ENCODE results near the gene GAB2. TPM values are rescaled to one million over a fixed set of nuclear protein-coding genes. Genes with fewer than 3 reads are reported as not detected.
"Not testable (repeated sequence)": the region's sequence is repeated elsewhere in the genome, so short reads cannot be mapped to it uniquely, and the experiment has no call there.

Gene GAB2
- total RNA-seq, 1 donor from 2014 or later: 6.6 TPM

- Histone ChIP-seq H3K27me3 (ENCODE audit: control insufficient read depth, insufficient read depth, low read length) (no peaks in the 10 kb centered on the region), H3K4me3 (ENCODE audit: low read depth, low read length) (no peak overlapping the region), H3K36me3 (ENCODE audit: control insufficient read depth, insufficient read depth, low read length) (no peaks in the 10 kb centered on the region)
- no peak for FAIRE-seq
- no peak for TF ChIP-seq CTCF (IDR thresholded peaks at IDR 0.05; ENCODE audit: insufficient read depth, low read length, severe bottlenecking)
- DNase-seq (ENCODE audit: low read depth): no peak
Observed at GRCh38 chr11:78300108-78300839, 117.3 kb downstream of the GAB2 start.

GRCh38 chr11:78299000-78299710 is 118.5 kb downstream of the GAB2 start:
- no peaks in the 10 kb centered on the region for H3K36me3 ChIP-seq (ENCODE audit: control insufficient read depth, insufficient read depth, low read length)
- no peak overlapping the region for H3K4me3 ChIP-seq (ENCODE audit: low read depth, low read length)
- FAIRE-seq (no peak), DNase-seq (ENCODE audit: low read depth) (no peak)
- no peak for TF ChIP-seq CTCF (IDR thresholded peaks at IDR 0.05; ENCODE audit: insufficient read depth, low read length, severe bottlenecking)
- no peaks in the 10 kb centered on the region for H3K27me3 ChIP-seq (ENCODE audit: control insufficient read depth, insufficient read depth, low read length)

GRCh38 chr11:78298291-78298771 is 119.3 kb downstream of the GAB2 start:
- no peak overlapping the region for H3K4me3 ChIP-seq (ENCODE audit: low read depth, low read length)
- no peaks in the 10 kb centered on the region for H3K27me3 ChIP-seq (ENCODE audit: control insufficient read depth, insufficient read depth, low read length)
- no peak for TF ChIP-seq CTCF (IDR thresholded peaks at IDR 0.05; ENCODE audit: insufficient read depth, low read length, severe bottlenecking)
- H3K36me3 ChIP-seq (ENCODE audit: control insufficient read depth, insufficient read depth, low read length): no peaks in the 10 kb centered on the region
- FAIRE-seq (no peak), DNase-seq (ENCODE audit: low read depth) (no peak)

- no peak overlapping the region for H3K4me3 ChIP-seq (ENCODE audit: low read depth, low read length)
- FAIRE-seq (no peak), DNase-seq (ENCODE audit: low read depth) (no peak)
- no peaks in the 10 kb centered on the region for H3K36me3 ChIP-seq (ENCODE audit: control insufficient read depth, insufficient read depth, low read length)
- TF ChIP-seq CTCF (IDR thresholded peaks at IDR 0.05; ENCODE audit: insufficient read depth, low read length, severe bottlenecking): no peak
- H3K27me3 ChIP-seq (ENCODE audit: control insufficient read depth, insufficient read depth, low read length): no peaks in the 10 kb centered on the region
Observed at GRCh38 chr11:78295991-78296930, 121.4 kb downstream of the GAB2 start.

- DNase-seq (ENCODE audit: low read depth) (peak; percentile 65), FAIRE-seq (no peak)
- H3K36me3 ChIP-seq (ENCODE audit: control insufficient read depth, insufficient read depth, low read length): no peaks in the 10 kb centered on the region
- no peak overlapping the region for H3K4me3 ChIP-seq (ENCODE audit: low read depth, low read length)
- no peaks in the 10 kb centered on the region for H3K27me3 ChIP-seq (ENCODE audit: control insufficient read depth, insufficient read depth, low read length)
- no peak for TF ChIP-seq CTCF (IDR thresholded peaks at IDR 0.05; ENCODE audit: insufficient read depth, low read length, severe bottlenecking)
Observed at GRCh38 chr11:78295347-78295746, 122.3 kb downstream of the GAB2 start.

GRCh38 chr11:78294100-78294499 is 123.5 kb downstream of the GAB2 start:
- not testable (repeated sequence) for H3K27me3 ChIP-seq (ENCODE audit: control insufficient read depth, insufficient read depth, low read length); DNase-seq (ENCODE audit: low read depth); FAIRE-seq; H3K4me3 ChIP-seq (ENCODE audit: low read depth, low read length); H3K36me3 ChIP-seq (ENCODE audit: control insufficient read depth, insufficient read depth, low read length)
